Naive thymus-derived CD4-positive, alpha-beta T cell (primary cell): ENCODE results near the gene CAMTA1. TPM values are rescaled to one million over a fixed set of nuclear protein-coding genes. Genes with fewer than 3 reads are reported as not detected.

Experiments
- ATAC-seq: fragments of 150-1000 bp; cut with Tn5 transposase; 2 replicates; pipeline ENCODE4 v1.10.0; 2021; ENCODE audit warnings: mild to moderate bottlenecking, moderate library complexity
- CTCF ChIA-PET: fragments of 350-600 bp; sonication (Branson Sonifier 250); formaldehyde crosslinking; loops from one replicate; lab custom pipeline; 2021; ENCODE audit warnings: antibody characterized with exemption; lab: Charles Lee
- POLR2A ChIA-PET: fragments of 350-600 bp; sonication (Branson Sonifier 250); formaldehyde crosslinking; loops from one replicate; lab custom pipeline; 2021; ENCODE audit warnings: antibody characterized with exemption, inconsistent platforms; lab: Charles Lee
- DNase-seq, 9 donors: peaks; one replicate each; pipeline versions ENCODE4 v3.0.0 to v3.0.0-alpha.2; 2020 to 2022; ENCODE audit warnings: mixed read lengths in 1 of 9
- H3K27ac ChIP-seq: one replicate; pipeline ENCODE4 v1.7.0; 2013; ENCODE audit warnings: mild to moderate bottlenecking, low read depth, low read length, moderate library complexity
- H3K27me3 ChIP-seq, 2 donors: one replicate each; pipeline ENCODE4 v1.7.0; 2013; ENCODE audit warnings: low read length in 2 of 2, mild to moderate bottlenecking in 2 of 2, moderate library complexity in 2 of 2; ENCODE audit not compliant: control insufficient read depth in 2 of 2, insufficient read depth in 2 of 2
- H3K36me3 ChIP-seq, 3 experiments: 1 replicate in 2 of 3; 2 replicates in 1 of 3; pipeline ENCODE4 v1.7.0; 2013; ENCODE audit warnings: low read length in 3 of 3, mild to moderate bottlenecking in 3 of 3, moderate library complexity in 1 of 3; ENCODE audit not compliant: insufficient read depth in 3 of 3, control insufficient read depth in 2 of 3
- H3K4me1 ChIP-seq, 2 donors: one replicate each; pipeline ENCODE4 v1.7.0; 2013; ENCODE audit warnings: low read length in 2 of 2, mild to moderate bottlenecking in 2 of 2, moderate library complexity in 1 of 2; ENCODE audit not compliant: control insufficient read depth in 2 of 2, insufficient read depth in 2 of 2
- H3K4me3 ChIP-seq: 2 replicates; pipeline ENCODE4 v1.7.0; 2013; ENCODE audit warnings: mild to moderate bottlenecking, low read length
- H3K9me3 ChIP-seq, 3 experiments: 1 replicate in 2 of 3; 2 replicates in 1 of 3; pipeline ENCODE4 v1.7.0; 2013; ENCODE audit warnings: low read length in 3 of 3; ENCODE audit not compliant: control insufficient read depth in 2 of 3
- H3K27ac Mint-ChIP-seq, 9 donors: one replicate each; pipeline ENCODE4 v1.8.0; 2020 to 2022; ENCODE audit warnings: mixed read lengths in 9 of 9, mild to moderate bottlenecking in 8 of 9, moderate library complexity in 5 of 9, inconsistent platforms in 2 of 9
- H3K27me3 Mint-ChIP-seq, 5 donors: one replicate each; pipeline ENCODE4 v1.8.0; 2021 to 2022; ENCODE audit warnings: mixed read lengths in 5 of 5, mild to moderate bottlenecking in 1 of 5
- H3K36me3 Mint-ChIP-seq, 5 donors: one replicate each; pipeline ENCODE4 v1.8.0; 2020 to 2022; ENCODE audit warnings: mixed read lengths in 5 of 5, mild to moderate bottlenecking in 3 of 5, inconsistent platforms in 1 of 5
- H3K4me1 Mint-ChIP-seq, 7 donors: one replicate each; pipeline ENCODE4 v1.8.0; 2020 to 2022; ENCODE audit warnings: mixed read lengths in 7 of 7, mild to moderate bottlenecking in 3 of 7, inconsistent platforms in 1 of 7
- H3K4me3 Mint-ChIP-seq, 10 donors: one replicate each; pipeline ENCODE4 v1.8.0; 2020 to 2022; ENCODE audit warnings: mild to moderate bottlenecking in 10 of 10, mixed read lengths in 10 of 10, moderate library complexity in 6 of 10, inconsistent platforms in 2 of 10
- H3K9me3 Mint-ChIP-seq, 11 donors: one replicate each; pipeline ENCODE4 v1.8.0; 2020 to 2022; ENCODE audit warnings: mixed read lengths in 11 of 11, mild to moderate bottlenecking in 4 of 11, inconsistent platforms in 1 of 11, moderate library complexity in 1 of 11
- intact Hi-C, 2 donors: fragments of 100-400 bp; cut with micrococcal nuclease; formaldehyde crosslinking; loops; one replicate each; pipeline ENCODE4 v1.15.1; 2023
- polyA plus RNA-seq, 2 donors: library from polyadenylated mRNA; unstranded; fragments of 300-500 nt; fragmentation: Illumina TruSeq; gene quantifications; one replicate each; pipeline ENCODE4 v1.2.3, GENCODE V29; 2021
- total RNA-seq, 6 experiments: library from RNA in 5 of 6; stranded (reverse) in 5 of 6; gene quantifications; 1 replicate in 5 of 6; 2 replicates in 1 of 6; pipeline ENCODE4 v1.2.3 and lab custom pipeline; 2021 to 2026

CAMTA1 gene
- total and polyA plus RNA-seq, 7 experiments from 2014 or later, result 38.1 to 68.6 (median 42.6) TPM

DNA sequence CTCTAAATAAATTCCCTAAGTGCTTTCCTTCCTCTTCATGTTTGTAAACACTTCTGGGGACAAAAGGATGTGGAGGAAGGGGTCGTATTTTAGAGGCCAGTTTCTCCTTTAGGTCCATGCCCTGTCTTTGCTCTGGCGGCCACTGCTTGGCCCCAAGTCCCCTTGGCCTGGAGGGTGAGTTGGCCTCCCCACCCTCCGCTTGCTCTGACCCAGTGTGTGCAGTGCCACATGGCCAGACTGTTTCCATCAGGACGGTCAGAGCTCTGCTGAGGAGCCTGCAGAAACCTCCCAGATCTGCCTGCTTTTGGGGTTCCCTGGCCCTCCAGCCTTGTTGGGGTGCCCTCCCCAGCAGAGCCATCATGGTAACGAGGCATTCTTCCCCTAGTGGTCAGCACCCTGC is 127.8 kb downstream of the CAMTA1 start:
- Mint-ChIP-seq H3K4me1 (peaks cover 0 to 7% (median 4%) of the 10 kb centered on the region in 7 donors), H3K27ac (no peak overlapping the region), H3K36me3 (peaks cover 0 to 5% (median 0%) of the 10 kb centered on the region in 5 donors), H3K9me3 (peaks cover 0 to 7% (median 3%) of the 10 kb centered on the region in 11 donors), H3K27me3 (peaks cover 5 to 50% (median 30%) of the 10 kb centered on the region in 5 donors), H3K4me3 (no peak overlapping the region)
- Histone ChIP-seq H3K36me3 (no peaks in the 10 kb centered on the region), H3K4me3 (no peak overlapping the region), H3K27me3 (peaks cover 0 to 7% of the 10 kb centered on the region in 2 donors), H3K9me3 (no peaks in the 10 kb centered on the region), H3K4me1 (no peaks in the 10 kb centered on the region), H3K27ac (no peak overlapping the region)
- intact Hi-C loops, result no loop called here
- no peak for DNase-seq
- POLR2A ChIA-PET, result no interaction called here
- CTCF ChIA-PET, result no interaction called here
- ATAC-seq, result no peak

- POLR2A ChIA-PET, result no interaction called here
- ATAC-seq, result no peak
- H3K27me3 Mint-ChIP-seq, result peaks cover 2 to 50% (median 30%) of the 10 kb centered on the region in 5 donors
Observed at GRCh38 chr1:6914706-6915105, 129.5 kb downstream of the CAMTA1 start.

GRCh38 chr1:6915999-6916565 is 130.8 kb downstream of the CAMTA1 start:
- CTCF ChIA-PET, result no interaction called here
- POLR2A ChIA-PET, result no interaction called here
- Histone ChIP-seq H3K36me3 (no peaks in the 10 kb centered on the region), H3K27me3 (peaks cover 0 to under 1% of the 10 kb centered on the region in 2 donors), H3K27ac (no peak overlapping the region), H3K4me3 (no peak overlapping the region), H3K4me1 (no peaks in the 10 kb centered on the region), H3K9me3 (no peaks in the 10 kb centered on the region)
- ATAC-seq (no peak), DNase-seq (no peak)
- H3K36me3 Mint-ChIP-seq, result peaks cover 0 to 5% (median 1%) of the 10 kb centered on the region in 5 donors
- intact Hi-C loops, result no loop called here
- H3K4me3 Mint-ChIP-seq, result no peak overlapping the region
- peaks cover 2 to 53% (median 36%) of the 10 kb centered on the region in 5 donors for H3K27me3 Mint-ChIP-seq
- no peak overlapping the region for H3K27ac Mint-ChIP-seq
- H3K4me1 Mint-ChIP-seq, result peaks cover 0 to 7% (median 0%) of the 10 kb centered on the region in 7 donors
- peaks cover 3 to 7% (median 4%) of the 10 kb centered on the region in 11 donors for H3K9me3 Mint-ChIP-seq

More at GRCh38 chr1:6914706-6915105, 129.5 kb downstream of the CAMTA1 start:
- Histone ChIP-seq H3K4me1 (no peaks in the 10 kb centered on the region), H3K36me3 (no peaks in the 10 kb centered on the region), H3K4me3 (no peak overlapping the region), H3K27me3 (peaks cover 0 to 7% of the 10 kb centered on the region in 2 donors), H3K27ac (no peak overlapping the region), H3K9me3 (no peaks in the 10 kb centered on the region)
- intact Hi-C loops, result no loop called here
- Mint-ChIP-seq H3K36me3 (peaks cover 0 to 5% (median 0%) of the 10 kb centered on the region in 5 donors), H3K9me3 (peaks cover 0 to 7% (median 3%) of the 10 kb centered on the region in 11 donors), H3K4me1 (peaks cover 0 to 7% (median 0%) of the 10 kb centered on the region in 7 donors), H3K27ac (no peak overlapping the region), H3K4me3 (no peak overlapping the region)
- CTCF ChIA-PET, result no interaction called here
- no peak for DNase-seq

GRCh38 chr1:6917067-6917466 is 131.8 kb downstream of the CAMTA1 start:
- Histone ChIP-seq H3K27ac (no peak overlapping the region), H3K4me3 (no peak overlapping the region), H3K4me1 (no peaks in the 10 kb centered on the region), H3K36me3 (no peaks in the 10 kb centered on the region), H3K27me3 (no peaks in the 10 kb centered on the region), H3K9me3 (no peaks in the 10 kb centered on the region)
- Mint-ChIP-seq H3K9me3 (peaks cover 3 to 14% (median 5%) of the 10 kb centered on the region in 11 donors), H3K4me1 (peaks cover 0 to 7% (median 0%) of the 10 kb centered on the region in 7 donors), H3K27me3 (peaks cover 7 to 58% (median 36%) of the 10 kb centered on the region in 5 donors), H3K4me3 (no peak overlapping the region), H3K36me3 (peaks cover 0 to 6% (median 3%) of the 10 kb centered on the region in 5 donors), H3K27ac (no peak overlapping the region)
- ChIA-PET POLR2A (no interaction called here), CTCF (no interaction called here)
- intact Hi-C loops, result no loop called here
- no peak for DNase-seq
- ATAC-seq, result no peak

DNA sequence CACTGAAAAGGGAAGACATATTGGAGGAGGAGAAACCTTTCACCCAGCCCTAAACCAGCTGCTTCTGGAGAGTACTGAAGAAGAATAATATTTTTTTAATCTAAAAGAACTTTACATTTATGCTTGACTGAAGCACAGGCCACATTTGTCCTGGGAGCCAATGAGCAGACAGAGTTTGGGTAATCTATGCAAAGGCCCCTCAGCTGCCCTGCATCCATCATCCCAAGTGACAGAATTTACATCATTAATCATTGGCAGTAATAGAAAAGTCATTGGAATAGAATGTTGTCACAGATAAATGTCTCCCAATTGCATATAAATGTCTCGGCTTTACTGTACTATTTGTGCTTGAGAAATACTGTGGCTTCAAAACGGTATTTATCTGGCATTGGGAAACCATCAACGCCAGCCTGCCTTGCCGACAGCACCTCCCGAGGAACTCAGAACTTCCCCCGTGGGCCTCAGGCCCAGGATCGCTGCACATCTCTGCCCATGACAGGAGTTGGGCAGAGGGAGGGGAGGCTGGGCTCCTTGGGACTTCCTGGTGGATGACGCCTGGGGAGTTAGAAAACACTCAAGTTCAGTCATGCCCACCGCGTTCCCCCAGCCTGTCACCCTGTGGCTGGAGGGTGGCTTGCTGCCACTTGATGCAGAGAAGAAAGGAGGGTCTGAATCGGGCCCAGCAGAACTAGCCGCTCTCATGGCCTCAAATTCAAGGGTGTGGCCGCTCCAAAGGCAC is 133.1 kb downstream of the CAMTA1 start:
- Mint-ChIP-seq H3K27ac (no peak overlapping the region), H3K9me3 (peaks cover 3 to 17% (median 6%) of the 10 kb centered on the region in 11 donors), H3K36me3 (peaks cover 0 to 9% (median 3%) of the 10 kb centered on the region in 5 donors), H3K27me3 (peaks cover 7 to 50% (median 32%) of the 10 kb centered on the region in 5 donors), H3K4me3 (no peak overlapping the region), H3K4me1 (peaks cover 0 to 7% (median 0%) of the 10 kb centered on the region in 7 donors)
- Histone ChIP-seq H3K4me3 (no peak overlapping the region), H3K36me3 (no peaks in the 10 kb centered on the region), H3K4me1 (no peaks in the 10 kb centered on the region), H3K27me3 (no peaks in the 10 kb centered on the region), H3K9me3 (no peaks in the 10 kb centered on the region), H3K27ac (no peak overlapping the region)
- intact Hi-C loops, result no loop called here
- no peak for DNase-seq
- no peak for ATAC-seq
- CTCF ChIA-PET, result no interaction called here
- POLR2A ChIA-PET, result no interaction called here

- intact Hi-C loops, result no loop called here
- Mint-ChIP-seq H3K4me1 (peaks cover 0 to 7% (median 0%) of the 10 kb centered on the region in 7 donors), H3K27ac (no peak overlapping the region)
Observed at GRCh38 chr1:6918925-6919511, 133.8 kb downstream of the CAMTA1 start.

More at GRCh38 chr1:6918925-6919511, 133.8 kb downstream of the CAMTA1 start:
- Histone ChIP-seq H3K4me3 (no peak overlapping the region), H3K36me3 (no peaks in the 10 kb centered on the region), H3K27me3 (no peaks in the 10 kb centered on the region), H3K9me3 (no peaks in the 10 kb centered on the region), H3K27ac (no peak overlapping the region), H3K4me1 (no peaks in the 10 kb centered on the region)
- Mint-ChIP-seq H3K27me3 (peaks cover 7 to 45% (median 27%) of the 10 kb centered on the region in 5 donors), H3K4me3 (no peak overlapping the region), H3K36me3 (peaks cover 0 to 5% (median 0%) of the 10 kb centered on the region in 5 donors), H3K9me3 (peaks cover 0 to 15% (median 3%) of the 10 kb centered on the region in 11 donors)
- DNase-seq (no peak), ATAC-seq (no peak)
- ChIA-PET POLR2A (no interaction called here), CTCF (no interaction called here)
